SU-DHL-6 (cell line): ENCODE measurements around the gene IL37.

Source experiments
- EZH2phosphoT487 ChIP-seq: fragments of 200-600 bp; sonication (generic), shearing (Covaris generic); conservative IDR thresholded peaks from 2 replicates; pipeline ENCODE4 v1.6.1; 2018; ENCODE audit warnings: mild to moderate bottlenecking, antibody characterized with exemption, low read length, moderate library complexity, mixed read lengths
- TF ChIP-seq, protein P1 (sequence below): fragments of 200-600 bp; sonication (generic); IDR thresholded peaks from one replicate; pipeline ENCODE4 v1.5.1; 2017; ENCODE audit warnings: antibody characterized with exemption, mild to moderate bottlenecking, low read length, moderate library complexity; ENCODE audit not compliant: insufficient read depth, poor library complexity, severe bottlenecking

DNA sequence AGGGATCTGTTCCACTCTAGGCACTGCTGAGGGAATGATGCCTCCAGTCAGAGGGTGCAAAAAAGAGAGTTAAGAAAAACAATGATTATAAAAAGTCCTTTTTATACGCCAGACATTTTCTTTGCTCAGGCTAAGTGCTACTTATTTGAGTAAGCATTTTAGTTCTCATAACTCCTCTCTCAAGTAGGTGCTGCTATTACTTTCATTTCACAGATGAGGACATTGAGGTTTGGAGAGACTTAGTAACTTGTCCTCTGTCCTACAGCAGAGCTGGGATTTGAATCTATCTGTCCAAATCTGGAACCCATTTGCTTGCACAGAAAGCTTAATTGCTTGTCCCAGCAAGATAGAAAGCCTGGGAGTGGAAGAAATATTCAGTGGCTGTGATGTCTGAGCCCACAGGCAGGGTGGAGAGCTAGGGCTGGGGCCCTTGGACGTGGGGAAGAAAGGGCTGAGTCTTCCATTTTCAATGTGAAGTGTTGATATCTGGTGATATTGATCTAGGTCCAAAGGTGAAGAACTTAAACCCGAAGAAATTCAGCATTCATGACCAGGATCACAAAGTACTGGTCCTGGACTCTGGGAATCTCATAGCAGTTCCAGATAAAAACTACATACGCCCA is 5.8 kb downstream of the IL37 start:
- TF ChIP-seq EZH2phosphoT487 = no peak
- TF ChIP-seq, protein P1, sequence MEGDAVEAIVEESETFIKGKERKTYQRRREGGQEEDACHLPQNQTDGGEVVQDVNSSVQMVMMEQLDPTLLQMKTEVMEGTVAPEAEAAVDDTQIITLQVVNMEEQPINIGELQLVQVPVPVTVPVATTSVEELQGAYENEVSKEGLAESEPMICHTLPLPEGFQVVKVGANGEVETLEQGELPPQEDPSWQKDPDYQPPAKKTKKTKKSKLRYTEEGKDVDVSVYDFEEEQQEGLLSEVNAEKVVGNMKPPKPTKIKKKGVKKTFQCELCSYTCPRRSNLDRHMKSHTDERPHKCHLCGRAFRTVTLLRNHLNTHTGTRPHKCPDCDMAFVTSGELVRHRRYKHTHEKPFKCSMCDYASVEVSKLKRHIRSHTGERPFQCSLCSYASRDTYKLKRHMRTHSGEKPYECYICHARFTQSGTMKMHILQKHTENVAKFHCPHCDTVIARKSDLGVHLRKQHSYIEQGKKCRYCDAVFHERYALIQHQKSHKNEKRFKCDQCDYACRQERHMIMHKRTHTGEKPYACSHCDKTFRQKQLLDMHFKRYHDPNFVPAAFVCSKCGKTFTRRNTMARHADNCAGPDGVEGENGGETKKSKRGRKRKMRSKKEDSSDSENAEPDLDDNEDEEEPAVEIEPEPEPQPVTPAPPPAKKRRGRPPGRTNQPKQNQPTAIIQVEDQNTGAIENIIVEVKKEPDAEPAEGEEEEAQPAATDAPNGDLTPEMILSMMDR = no peak
